D341Med (cell line): ENCODE data around the gene PIMREG.
"Not testable (repeated sequence)": the region's sequence is repeated elsewhere in the genome, so short reads cannot be mapped to it uniquely, and the experiment has no call there.

Source experiments
- DNase-seq: peaks from one replicate; pipeline ENCODE4 v3.0.0; 2012; ENCODE audit warnings: low spot score

Gene PIMREG

GRCh38 chr17:6478486-6478885, 34.2 kb downstream of the PIMREG start:
- DNase-seq, result no peak

- DNase-seq, result no peak
Measured at GRCh38 chr17:6479622-6480302, 35.5 kb downstream of the PIMREG start.

- DNase-seq, result no peak
Measured at GRCh38 chr17:6480303-6480675, 36.0 kb downstream of the PIMREG start.

GRCh38 chr17:6482105-6482455, 37.8 kb downstream of the PIMREG start:
- DNase-seq, result no peak

DNA sequence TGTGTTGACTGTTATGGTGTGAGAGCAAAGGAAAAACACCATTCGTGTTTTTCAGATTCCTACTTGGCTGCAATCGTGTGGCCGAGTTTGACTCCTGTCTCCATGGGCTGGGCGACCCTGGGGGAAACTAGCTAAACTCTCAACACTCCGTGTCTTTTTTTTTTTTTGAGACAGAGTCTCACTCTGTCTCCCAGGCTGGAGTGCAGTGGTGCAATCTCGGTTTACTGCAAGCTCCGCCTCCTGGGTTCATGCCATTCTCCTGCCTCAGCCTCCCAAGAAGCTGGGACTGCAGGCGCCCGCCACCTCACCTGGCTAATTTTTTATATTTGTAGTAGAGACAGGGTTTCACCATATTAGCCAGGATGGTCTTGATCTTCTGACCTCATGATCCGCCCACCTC, 38.5 kb downstream of the PIMREG start:
- not testable (repeated sequence) for DNase-seq

DNA sequence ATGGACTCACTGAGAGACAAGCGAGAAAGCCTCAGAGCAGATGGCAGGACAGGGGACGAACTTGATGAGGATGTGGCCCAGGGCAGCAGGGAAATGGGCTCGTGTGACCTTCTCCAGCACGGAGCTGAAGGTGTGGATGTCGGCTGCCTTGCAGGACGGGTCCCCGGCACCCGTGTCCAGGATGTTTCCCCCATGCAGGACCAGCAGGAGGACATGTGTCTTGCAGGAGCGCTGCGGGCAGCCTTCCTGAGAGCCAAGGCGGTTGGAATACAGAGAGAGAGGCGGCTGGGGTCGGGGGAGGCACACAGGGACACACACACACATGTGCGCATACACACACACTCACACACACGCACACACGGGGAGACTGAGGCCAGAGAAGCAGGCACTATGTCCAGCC, 39.3 kb downstream of the PIMREG start:
- no peak for DNase-seq

- DNase-seq, result no peak
Measured at GRCh38 chr17:6485646-6486412, 41.6 kb downstream of the PIMREG start.

- no peak for DNase-seq
Measured at GRCh38 chr17:6487251-6488007, 43.2 kb downstream of the PIMREG start.

DNA sequence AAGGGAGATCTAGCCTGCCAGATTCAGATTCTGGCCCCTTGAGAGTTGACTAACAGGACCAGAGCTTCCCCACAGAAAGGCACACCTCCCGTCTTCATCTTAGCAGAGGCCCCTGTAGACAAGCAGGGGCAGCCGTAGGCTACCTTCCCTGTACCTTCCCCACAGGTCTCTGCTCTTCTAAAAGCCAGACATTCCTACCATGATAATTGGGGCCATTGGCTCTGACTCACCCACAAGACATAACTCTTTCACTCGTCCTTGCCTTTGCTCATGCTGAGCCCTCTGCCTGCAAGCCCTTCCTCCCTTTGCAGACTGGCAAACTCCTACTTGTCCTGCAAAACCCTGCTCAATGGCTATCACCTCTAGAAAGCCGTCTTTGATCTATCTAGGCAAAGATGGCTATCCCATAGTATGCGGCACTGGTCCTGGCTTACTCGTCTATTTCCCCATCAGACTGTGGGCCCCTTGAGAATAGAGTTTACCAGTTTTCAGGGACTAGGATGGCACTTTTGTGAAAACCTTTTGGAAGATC, 43.8 kb downstream of the PIMREG start:
- DNase-seq, result no peak

DNA sequence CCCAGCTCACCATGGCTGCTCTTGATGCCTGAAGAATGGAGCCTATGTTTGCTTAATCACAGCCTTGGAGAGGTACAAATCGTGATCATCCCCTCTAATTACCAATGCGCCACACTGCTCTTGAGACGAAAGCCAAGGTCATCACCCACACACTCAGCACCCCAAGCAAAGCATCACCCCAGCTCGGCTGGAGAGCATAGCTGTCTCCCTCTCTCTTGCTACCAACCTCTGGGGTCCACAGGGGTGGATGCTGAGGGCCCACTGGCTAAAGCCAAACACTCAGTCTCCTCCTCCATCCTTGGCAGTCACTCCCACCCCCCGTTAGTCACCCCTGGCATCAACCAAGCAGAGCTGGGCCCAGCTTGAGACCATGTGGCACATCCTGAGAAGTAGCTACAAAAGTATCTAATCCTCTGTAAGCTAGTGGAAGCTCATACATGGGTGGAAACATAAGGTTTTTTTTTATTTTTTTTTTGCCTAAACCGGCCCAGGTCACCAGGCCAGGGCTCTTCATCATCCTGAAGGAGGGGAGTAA, 44.8 kb downstream of the PIMREG start:
- DNase-seq, result no peak

DNA sequence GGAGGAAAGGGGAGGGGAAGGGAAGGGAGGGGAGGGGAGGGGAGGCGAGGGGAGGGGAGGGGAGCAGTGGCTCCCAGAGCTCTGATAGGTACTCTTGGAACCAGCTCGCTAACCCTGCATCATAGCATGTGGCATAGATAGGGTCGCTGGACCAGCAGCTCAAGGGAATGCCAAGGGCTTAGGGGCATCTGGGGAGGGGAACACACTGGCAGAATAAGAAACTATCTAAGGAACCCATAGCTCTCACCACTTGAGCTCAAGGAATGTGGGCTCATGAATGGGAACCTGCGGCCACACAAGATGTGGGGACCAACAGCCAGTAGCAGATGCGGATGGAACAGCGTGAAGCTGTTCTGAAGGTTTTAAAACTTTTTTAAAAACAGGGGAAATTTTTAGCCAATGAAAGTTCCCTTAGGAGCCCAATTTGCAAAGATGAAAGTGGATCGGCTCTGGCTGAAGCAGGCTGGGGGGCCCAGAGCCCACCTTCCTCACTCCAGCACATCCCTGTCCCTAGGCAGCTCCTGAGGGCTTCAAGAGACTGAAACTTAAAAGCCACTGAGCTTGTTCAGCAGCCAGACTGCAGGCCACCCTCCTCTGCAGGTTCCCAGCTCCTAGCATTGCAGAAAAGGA, 46.9 kb downstream of the PIMREG start:
- DNase-seq, result no peak

- DNase-seq, result no peak
Measured at GRCh38 chr17:6492892-6493674, 48.8 kb downstream of the PIMREG start.

GRCh38 chr17:6494239-6494941, 50.1 kb downstream of the PIMREG start:
- DNase-seq, result no peak

GRCh38 chr17:6495450-6496115, 51.3 kb downstream of the PIMREG start:
- DNase-seq, result no peak

- DNase-seq, result no peak
Measured at GRCh38 chr17:6496116-6496481, 51.8 kb downstream of the PIMREG start.

GRCh38 chr17:6496640-6497441, 52.6 kb downstream of the PIMREG start:
- no peak for DNase-seq

DNA sequence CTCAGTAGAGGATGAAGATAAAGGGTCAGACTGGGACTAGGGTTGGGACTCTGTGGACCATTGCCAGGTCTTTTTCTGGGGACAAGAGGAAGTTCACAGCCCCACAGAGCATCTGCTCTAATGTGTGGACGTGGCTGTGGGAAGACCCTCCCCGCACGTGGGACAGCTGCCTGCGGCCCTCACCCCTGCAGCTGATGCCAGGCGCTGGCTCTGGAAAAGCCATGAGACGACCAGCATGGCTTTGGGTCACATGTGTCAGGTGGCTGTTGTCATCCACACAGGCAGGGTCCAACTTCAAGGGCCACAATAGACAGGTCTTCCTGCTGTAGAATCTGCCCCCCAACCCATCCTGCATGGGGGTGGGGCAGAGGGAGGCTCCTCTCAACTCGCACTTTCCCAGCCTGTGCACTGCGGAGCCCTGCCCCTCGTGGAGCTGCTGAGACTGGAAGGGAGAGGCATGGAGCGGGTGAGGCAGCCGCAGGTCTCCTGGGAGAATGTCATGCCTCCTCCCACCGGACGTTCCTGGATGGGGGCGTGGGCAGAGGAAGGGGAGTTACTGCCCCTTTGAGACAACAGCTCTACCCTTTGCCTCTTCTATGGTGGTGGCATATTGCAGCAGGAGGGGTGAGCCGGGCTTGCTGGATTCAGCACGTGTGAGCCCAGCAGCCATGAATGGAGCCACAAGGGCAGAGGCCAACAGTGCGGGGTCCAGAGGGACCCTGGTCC, 53.4 kb downstream of the PIMREG start:
- no peak for DNase-seq

GRCh38 chr17:6498356-6498755, 54.1 kb downstream of the PIMREG start:
- no peak for DNase-seq
